ENCODE data around the gene ALK.

- TF ChIP-seq REST (IDR thresholded peaks at IDR 0.05; ENCODE audit: insufficient read depth in 1 of 2, low read depth in 2 of 2, low read length in 2 of 2): no peak
- no peak for TF ChIP-seq SIN3A (IDR thresholded peaks at IDR 0.05; ENCODE audit: borderline replicate concordance, insufficient read depth, low read length)
- TF ChIP-seq POLR2AphosphoS5 (IDR thresholded peaks at IDR 0.05; ENCODE audit: low read depth, low read length): no peak
- no peak for TF ChIP-seq TAF1 (IDR thresholded peaks at IDR 0.05; ENCODE audit: borderline replicate concordance, insufficient read depth, low read length)
- no peak for TF ChIP-seq FOXP2 (optimal IDR thresholded peaks at IDR 0.05; ENCODE audit: borderline replicate concordance, extremely low read depth, extremely low read length, insufficient read depth)
These were observed 394.5 kb downstream of the ALK start for GRCh38 chr2:29526587-29527586.
